BLaER1 treated with 17β-estradiol and CSF1 and Interleukin-3, amounts not matched to agents 10 nM and 100 nM (cell line): ENCODE data around the gene BTN1A1.
"Not testable (repeated sequence)": the region's sequence is repeated elsewhere in the genome, so short reads cannot be mapped to it uniquely, and the experiment has no call there.

Experiments used
- H3K27ac ChIP-seq, 11 experiments: shearing (Covaris generic); formaldehyde crosslinking; 2 replicates each; pipeline ENCODE4 v1.8.1; 2022
- H3K27me3 ChIP-seq, 11 experiments: shearing (Covaris generic); formaldehyde crosslinking; 2 replicates each; pipeline ENCODE4 v1.8.1; 2022
- H3K36me3 ChIP-seq, 11 experiments: shearing (Covaris generic); formaldehyde crosslinking; 2 replicates each; pipeline ENCODE4 v1.8.1; 2022
- H3K4me1 ChIP-seq, 10 experiments: shearing (Covaris generic); formaldehyde crosslinking; 2 replicates each; pipeline ENCODE4 v1.8.1; 2022
- H3K4me2 ChIP-seq, 11 experiments: shearing (Covaris generic); formaldehyde crosslinking; 2 replicates each; pipeline ENCODE4 v1.8.1; 2022
- H3K4me3 ChIP-seq, 10 experiments: shearing (Covaris generic); formaldehyde crosslinking; 2 replicates each; pipeline ENCODE4 v1.8.1; 2022
- H3K9ac ChIP-seq, 11 experiments: shearing (Covaris generic); formaldehyde crosslinking; 2 replicates each; pipeline ENCODE4 v1.8.1; 2022
- H3K9me3 ChIP-seq, 11 experiments: shearing (Covaris generic); formaldehyde crosslinking; replicated peaks in 1 of 11; 2 replicates each; pipeline ENCODE4 v1.8.1; 2022
- H4K20me1 ChIP-seq, 11 experiments: shearing (Covaris generic); formaldehyde crosslinking; 2 replicates each; pipeline ENCODE4 v1.8.1; 2022
- Cebpa-rat ChIP-seq, 11 experiments: shearing (Covaris generic); IDR thresholded peaks; 2 replicates each; pipeline ENCODE4 v1.8.1; 2022

Gene BTN1A1

DNA sequence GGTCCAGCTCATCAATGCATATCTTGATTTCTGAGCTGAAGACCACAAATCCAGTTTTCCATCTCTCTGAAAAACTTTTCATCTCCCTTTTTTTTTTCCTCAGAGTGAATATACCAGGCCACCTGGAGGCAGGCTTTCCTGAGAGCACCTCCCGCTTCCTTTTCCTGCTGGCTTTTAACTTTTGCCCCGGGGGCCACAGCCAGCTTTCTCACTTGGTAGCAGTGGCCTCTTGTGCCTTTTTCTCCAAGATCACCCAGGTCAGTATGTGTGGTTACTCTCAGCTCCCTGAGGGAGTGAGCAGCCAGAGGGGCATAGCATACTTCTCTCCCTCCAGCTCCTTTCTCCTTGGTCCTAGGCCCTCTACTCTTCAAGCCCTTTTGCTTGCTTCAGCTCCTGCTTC lies at the start of gene BTN1A1:
Gene BTN1A1 (plus strand): TSS at position 202 of the 400 bp plus-strand sequence. CDS start 984 bp downstream, outside the sequence.
- H3K9me3 ChIP-seq, result peaks cover 0 to 4% (median 0%) of the 10 kb centered on the region in 11 experiments; a peak in 3 of 22 replicates
- H3K4me3 ChIP-seq, result no peak within 1 kb of the TSS
- TF ChIP-seq Cebpa-rat (IDR thresholded peaks at IDR 0.05), result no peak
- H3K27me3 ChIP-seq, result no peaks in the 10 kb centered on the region
- peak within 1 kb of the TSS in 4 of 11 experiments; percentile 7 to 43 (median 16); a peak in 6 of 22 replicates for H3K4me2 ChIP-seq
- peaks cover 12 to 25% (median 20%) of the 10 kb centered on the region in 10 experiments for H3K4me1 ChIP-seq
- no peak within 1 kb of the TSS for H3K9ac ChIP-seq
- H3K36me3 ChIP-seq, result no peaks in the 10 kb centered on the region
- no peaks in the 10 kb centered on the region for H4K20me1 ChIP-seq
- H3K27ac ChIP-seq, result no peak within 1 kb of the TSS; a peak in 1 of 22 replicates

DNA sequence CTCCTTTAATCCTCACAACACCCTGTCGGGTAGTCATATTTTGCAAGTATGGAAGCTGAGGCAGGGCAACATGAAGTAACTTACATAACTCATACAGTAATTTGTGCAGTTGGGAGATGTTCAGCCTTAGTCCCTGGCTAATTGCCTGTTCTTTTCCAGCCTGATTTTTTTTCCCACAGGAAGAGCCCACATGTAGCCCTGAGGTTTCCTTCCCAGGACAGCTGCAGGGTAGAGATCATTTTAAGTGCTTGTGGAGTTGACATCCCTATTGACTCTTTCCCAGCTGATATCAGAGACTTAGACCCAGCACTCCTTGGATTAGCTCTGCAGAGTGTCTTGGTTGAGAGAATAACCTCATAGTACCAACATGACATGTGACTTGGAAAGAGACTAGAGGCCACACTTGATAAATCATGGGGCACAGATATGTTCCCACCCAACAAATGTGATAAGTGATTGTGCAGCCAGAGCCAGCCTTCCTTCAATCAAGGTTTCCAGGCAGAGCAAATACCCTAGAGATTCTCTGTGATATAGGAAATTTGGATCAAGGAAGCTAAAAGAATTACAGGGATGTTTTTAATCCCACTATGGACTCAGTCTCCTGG lies 47.4 kb upstream of the BTN1A1 start:
- H3K9me3 ChIP-seq, result no peaks in the 10 kb centered on the region
- no peaks in the 10 kb centered on the region for H3K27me3 ChIP-seq
- peaks cover 37 to 53% (median 44%) of the 10 kb centered on the region in 10 experiments for H3K4me1 ChIP-seq
- H3K36me3 ChIP-seq, result peaks cover 0 to 35% (median 3%) of the 10 kb centered on the region in 11 experiments; a peak in 8 of 22 replicates
- H3K9ac ChIP-seq, result no peak overlapping the region
- H3K27ac ChIP-seq, result no peak overlapping the region
- TF ChIP-seq Cebpa-rat (IDR thresholded peaks at IDR 0.05), result no peak
- no peak overlapping the region for H3K4me3 ChIP-seq
- H3K4me2 ChIP-seq, result peak overlapping the region in 3 of 11 experiments; percentile 13 to 74 (median 18); a peak in 1 of 22 replicates
- no peaks in the 10 kb centered on the region for H4K20me1 ChIP-seq

DNA sequence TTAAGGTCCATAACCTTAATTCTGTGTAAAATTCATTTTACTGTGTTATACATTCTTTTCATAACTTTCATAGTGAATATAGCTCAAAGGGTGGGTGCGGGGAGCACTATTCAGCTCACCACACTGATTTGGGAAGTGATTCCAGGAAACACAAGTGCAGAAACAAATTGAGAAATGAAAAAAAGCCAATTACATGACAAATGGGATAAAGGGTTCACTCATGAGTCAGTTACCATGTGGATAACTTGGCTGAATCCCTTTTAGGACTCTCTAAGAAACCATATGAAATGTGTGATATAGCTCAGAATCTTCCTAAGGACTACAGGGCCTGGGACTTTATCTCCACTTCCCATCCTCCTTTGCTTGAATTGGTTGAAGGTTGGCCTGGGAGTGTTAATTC lies 45.5 kb upstream of the BTN1A1 start:
- Histone ChIP-seq H3K27me3 (no peaks in the 10 kb centered on the region), H3K4me3 (no peak overlapping the region), H3K4me2 (peak overlapping the region; percentile 60 to 98 (median 71)), H4K20me1 (peaks cover 0 to 13% (median 6%) of the 10 kb centered on the region in 11 experiments; a peak in 11 of 22 replicates), H3K9me3 (no peaks in the 10 kb centered on the region), H3K4me1 (peaks cover 45 to 63% (median 54%) of the 10 kb centered on the region in 10 experiments), H3K27ac (peak overlapping the region in 6 of 11 experiments; percentile 6 to 53 (median 32); a peak in 6 of 22 replicates), H3K9ac (no peak overlapping the region), H3K36me3 (peaks cover 4 to 28% (median 8%) of the 10 kb centered on the region in 11 experiments)
- TF ChIP-seq Cebpa-rat (IDR thresholded peaks at IDR 0.05), result no peak

DNA sequence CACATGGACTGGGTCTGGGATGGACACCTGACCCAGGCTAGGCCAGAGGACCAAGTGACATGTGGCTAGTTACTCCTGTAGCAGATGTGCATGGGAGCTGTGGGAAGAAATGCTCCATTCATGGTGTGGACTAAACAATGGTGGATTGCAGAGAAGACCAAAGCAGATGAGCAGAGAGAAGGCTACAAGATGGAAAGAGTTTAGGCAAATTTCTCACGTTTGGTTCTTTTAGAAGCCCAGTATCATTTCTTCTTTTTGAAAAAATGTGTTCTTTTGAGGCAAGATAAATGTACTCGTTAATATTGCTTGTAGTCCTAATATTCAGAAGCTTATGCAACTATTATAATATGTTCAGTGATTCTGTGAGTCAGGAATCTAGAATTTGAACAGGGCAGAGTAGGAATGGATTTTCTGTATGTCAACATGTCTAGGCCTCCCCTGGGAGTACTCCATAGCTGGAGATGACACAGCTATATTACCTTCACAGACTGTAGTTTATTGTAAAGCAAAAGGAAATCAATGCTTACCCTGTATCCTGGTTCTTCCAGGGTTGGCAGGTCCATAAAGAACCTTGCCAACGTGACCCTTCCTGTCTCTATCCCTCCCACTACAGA lies 44.6 kb upstream of the BTN1A1 start:
- no peak for TF ChIP-seq Cebpa-rat (IDR thresholded peaks at IDR 0.05)
- peak overlapping the region; percentile 60 to 98 (median 71); a peak in 21 of 22 replicates for H3K4me2 ChIP-seq
- peaks cover 0 to 21% (median 14%) of the 10 kb centered on the region in 11 experiments; a peak in 13 of 22 replicates for H4K20me1 ChIP-seq
- no peaks in the 10 kb centered on the region for H3K27me3 ChIP-seq
- H3K4me1 ChIP-seq, result peaks cover 53 to 71% (median 62%) of the 10 kb centered on the region in 10 experiments
- H3K27ac ChIP-seq, result peak overlapping the region in 2 of 11 experiments; percentile 3 to 34; a peak in 1 of 22 replicates
- no peak overlapping the region for H3K4me3 ChIP-seq
- no peaks in the 10 kb centered on the region for H3K9me3 ChIP-seq
- peaks cover 12 to 28% (median 15%) of the 10 kb centered on the region in 11 experiments for H3K36me3 ChIP-seq
- H3K9ac ChIP-seq, result no peak overlapping the region

DNA sequence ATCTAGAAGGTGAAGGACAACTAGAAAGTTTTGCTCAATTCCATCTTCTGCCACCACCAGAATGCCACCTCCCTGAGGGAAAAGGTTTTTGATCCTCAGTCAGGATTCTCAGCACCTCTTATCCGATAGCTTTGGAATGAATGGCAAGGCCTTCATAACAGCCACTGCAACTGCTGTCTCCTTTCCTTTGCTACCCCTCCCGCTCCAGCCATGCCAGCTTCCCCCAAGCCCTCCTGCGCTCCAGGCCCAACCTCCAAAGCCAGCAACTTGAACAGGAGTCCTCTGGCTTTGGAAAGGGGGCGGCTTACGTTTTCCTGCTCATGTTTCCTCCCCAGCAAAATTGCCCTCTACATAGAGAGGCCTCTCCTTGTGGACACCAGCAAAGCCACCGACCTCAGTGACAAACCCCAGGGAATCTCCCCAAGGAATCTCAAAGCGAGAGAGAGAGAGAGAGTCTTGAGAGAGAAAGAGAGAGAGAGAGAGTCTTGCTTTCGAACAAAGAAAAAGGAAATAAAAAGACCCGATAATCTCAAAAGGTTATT lies 42.8 kb upstream of the BTN1A1 start:
- TF ChIP-seq Cebpa-rat (IDR thresholded peaks at IDR 0.05), result no peak

DNA sequence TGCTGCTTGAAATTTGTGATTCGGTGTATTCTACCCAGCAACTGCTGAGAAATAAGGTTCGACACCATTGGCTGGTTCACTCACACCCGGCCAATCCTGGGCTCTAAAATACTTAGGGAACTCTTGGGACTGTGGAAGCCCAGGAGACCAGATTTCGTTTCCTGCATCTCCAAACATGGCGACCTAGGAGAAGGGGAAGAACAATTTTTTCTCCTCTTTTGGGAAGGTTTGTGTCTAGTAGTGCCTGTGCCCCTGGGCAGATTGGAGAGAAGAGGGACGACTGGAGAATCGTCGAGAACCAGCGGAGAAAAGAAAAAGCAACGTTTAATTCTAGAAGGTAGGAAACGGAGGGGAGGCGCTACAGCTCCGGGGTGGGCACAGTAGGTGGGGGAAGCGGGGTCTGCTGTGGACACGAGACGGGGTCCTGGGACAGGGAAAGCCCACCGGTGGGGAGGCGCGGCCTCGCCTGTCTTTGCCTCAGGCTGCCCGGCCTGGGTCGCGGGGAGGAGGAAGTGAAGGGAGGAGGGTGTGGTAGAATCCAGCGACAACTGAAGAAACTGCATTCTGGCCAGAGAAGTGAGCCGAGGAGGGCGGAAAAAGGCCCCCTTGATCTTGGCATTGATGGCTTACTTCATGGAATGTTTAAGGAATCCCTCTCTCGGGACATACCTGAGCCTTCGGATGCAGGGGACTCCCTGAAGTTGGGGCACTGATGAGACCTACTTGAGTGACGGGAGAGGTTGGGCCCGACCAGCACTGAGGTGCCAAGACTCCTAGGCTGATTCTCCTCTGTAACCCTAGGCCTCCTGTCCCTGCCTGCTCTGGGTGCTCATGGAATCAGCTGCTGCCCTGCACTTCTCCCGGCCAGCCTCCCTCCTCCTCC lies 42.1 kb upstream of the BTN1A1 start, which contains the start of gene BTN2A1:
Gene BTN2A1 (plus strand): TSS at position 150 of the 883 bp plus-strand sequence. CDS start 682 bp downstream, at position 832.
- no peak for TF ChIP-seq Cebpa-rat (IDR thresholded peaks at IDR 0.05)
- H4K20me1 ChIP-seq, result peaks cover 0 to 42% (median 31%) of the 10 kb centered on the region in 11 experiments; a peak in 13 of 22 replicates

More for the DNA sequence above, 42.8 kb upstream of the BTN1A1 start:
- H3K36me3 ChIP-seq, result peaks cover 30 to 35% (median 34%) of the 10 kb centered on the region in 11 experiments
- H3K27me3 ChIP-seq, result no peaks in the 10 kb centered on the region
- peak overlapping the region; percentile 78 to 91 (median 82) for H3K4me3 ChIP-seq
- peak overlapping the region; percentile 81 to 98 (median 91) for H3K4me2 ChIP-seq
- no peaks in the 10 kb centered on the region for H3K9me3 ChIP-seq
- H4K20me1 ChIP-seq, result peaks cover 0 to 35% (median 25%) of the 10 kb centered on the region in 11 experiments; a peak in 13 of 22 replicates
- H3K4me1 ChIP-seq, result peaks cover 61 to 85% (median 74%) of the 10 kb centered on the region in 10 experiments
- H3K27ac ChIP-seq, result peak overlapping the region; percentile 86 to 98 (median 95); a peak in 21 of 22 replicates
- peak overlapping the region; percentile 88 to 98 (median 94); a peak in 21 of 22 replicates for H3K9ac ChIP-seq

DNA sequence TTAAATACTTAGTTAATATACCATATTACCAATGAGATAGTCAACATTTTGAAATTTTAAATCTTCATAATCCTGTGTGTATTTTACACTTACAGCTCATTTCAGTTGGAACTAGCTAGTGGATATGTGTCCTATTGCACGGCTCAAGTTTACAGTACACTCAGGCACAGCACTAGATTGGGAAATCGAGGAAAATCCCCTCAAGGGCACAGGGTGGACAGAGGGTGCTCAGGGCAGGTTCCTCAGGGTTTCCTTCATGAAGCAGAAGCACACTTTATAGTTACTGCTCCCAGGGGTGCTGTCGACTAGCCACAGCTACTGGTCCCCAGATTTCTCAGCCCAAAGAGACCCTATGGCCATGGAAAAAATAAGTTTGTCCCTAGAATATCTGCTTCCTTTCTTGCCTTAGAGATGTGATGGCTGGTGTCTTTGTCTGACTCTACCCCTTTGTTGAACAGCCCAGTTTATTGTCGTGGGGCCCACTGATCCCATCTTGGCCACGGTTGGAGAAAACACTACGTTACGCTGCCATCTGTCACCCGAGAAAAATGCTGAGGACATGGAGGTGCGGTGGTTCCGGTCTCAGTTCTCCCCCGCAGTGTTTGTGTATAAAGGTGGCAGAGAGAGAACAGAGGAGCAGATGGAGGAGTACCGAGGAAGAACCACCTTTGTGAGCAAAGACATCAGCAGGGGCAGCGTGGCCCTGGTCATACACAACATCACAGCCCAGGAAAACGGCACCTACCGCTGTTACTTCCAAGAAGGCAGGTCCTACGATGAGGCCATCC lies 40.9 kb upstream of the BTN1A1 start:
- no peak for TF ChIP-seq Cebpa-rat (IDR thresholded peaks at IDR 0.05)
- Histone ChIP-seq H3K4me3 (peak overlapping the region; percentile 78 to 91 (median 82)), H3K4me2 (peak overlapping the region; percentile 81 to 98 (median 91)), H3K27ac (peak overlapping the region in 2 of 11 experiments; percentile 94 to 95; a peak in 5 of 22 replicates), H3K27me3 (no peaks in the 10 kb centered on the region), H3K9me3 (no peaks in the 10 kb centered on the region), H3K9ac (peak overlapping the region; percentile 62 to 98 (median 94); a peak in 21 of 22 replicates), H3K36me3 (peaks cover 49 to 54% (median 53%) of the 10 kb centered on the region in 11 experiments), H3K4me1 (peaks cover 54 to 68% (median 62%) of the 10 kb centered on the region in 10 experiments), H4K20me1 (peaks cover 0 to 47% (median 34%) of the 10 kb centered on the region in 11 experiments; a peak in 13 of 22 replicates)

More for the DNA sequence above, 42.1 kb upstream of the BTN1A1 start, which contains the start of gene BTN2A1:
- H3K9ac ChIP-seq, result peak within 1 kb of the TSS; percentile 88 to 98 (median 94)
- H3K4me2 ChIP-seq, result peak within 1 kb of the TSS; percentile 81 to 98 (median 91)
- H3K4me1 ChIP-seq, result peaks cover 61 to 78% (median 71%) of the 10 kb centered on the region in 10 experiments
- peak within 1 kb of the TSS; percentile 86 to 98 (median 95) for H3K27ac ChIP-seq
- no peaks in the 10 kb centered on the region for H3K27me3 ChIP-seq
- H3K36me3 ChIP-seq, result peaks cover 38 to 42% (median 41%) of the 10 kb centered on the region in 11 experiments
- H3K4me3 ChIP-seq, result peak within 1 kb of the TSS; percentile 78 to 91 (median 82)
- no peaks in the 10 kb centered on the region for H3K9me3 ChIP-seq

DNA sequence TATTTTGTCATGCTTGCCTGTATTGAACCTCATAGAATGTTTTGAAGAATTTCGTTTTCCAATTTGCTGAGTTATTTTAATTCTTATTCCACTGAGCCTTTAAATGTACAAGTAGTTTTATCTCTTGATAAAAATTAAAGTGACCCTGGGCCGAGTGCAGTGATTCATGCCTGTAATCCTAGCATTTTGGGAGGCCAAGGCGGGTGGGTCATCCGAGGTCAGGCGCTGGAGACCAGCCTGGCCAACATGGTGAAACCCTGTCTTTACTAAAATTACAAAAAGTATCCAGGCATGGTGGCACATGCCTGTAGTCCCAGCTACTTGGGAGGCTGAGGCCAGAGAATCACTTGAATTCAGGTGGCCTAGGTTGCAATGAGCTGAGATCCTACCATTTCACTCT lies 38.8 kb upstream of the BTN1A1 start:
- not testable (repeated sequence) for H3K9me3 ChIP-seq, H3K27ac ChIP-seq, H3K27me3 ChIP-seq
- Histone ChIP-seq H3K4me2 (peak overlapping the region; percentile 66 to 98 (median 91); a peak in 20 of 22 replicates), H3K9ac (peak overlapping the region in 2 of 11 experiments; percentile 1 to 97; a peak in 2 of 22 replicates), H3K4me1 (peaks cover 36 to 58% (median 41%) of the 10 kb centered on the region in 10 experiments), H3K4me3 (peak overlapping the region in 2 of 10 experiments; percentile 22 to 88; a peak in 3 of 20 replicates), H3K36me3 (peaks cover 71 to 75% (median 74%) of the 10 kb centered on the region in 11 experiments), H4K20me1 (peaks cover 0 to 54% (median 34%) of the 10 kb centered on the region in 11 experiments; a peak in 14 of 22 replicates)
